ENCODE results near the gene RND2.

- no peak for TF ChIP-seq POLR2A (IDR thresholded peaks at IDR 0.05)
- TF ChIP-seq POLR2AphosphoS5 (IDR thresholded peaks at IDR 0.05) = no peak
Observed at GRCh38 chr17:43025766-43026537, 921 bp downstream of the RND2 start.

Measured in breast epithelium (tissue), 3 donors.